ENCODE data around the gene SMIM36. TPM values are rescaled to one million over a fixed set of nuclear protein-coding genes. Genes with fewer than 3 reads are reported as not detected.

The SMIM36 gene
- total RNA-seq, 4 donors from 2014 or later, result not detected

DNA sequence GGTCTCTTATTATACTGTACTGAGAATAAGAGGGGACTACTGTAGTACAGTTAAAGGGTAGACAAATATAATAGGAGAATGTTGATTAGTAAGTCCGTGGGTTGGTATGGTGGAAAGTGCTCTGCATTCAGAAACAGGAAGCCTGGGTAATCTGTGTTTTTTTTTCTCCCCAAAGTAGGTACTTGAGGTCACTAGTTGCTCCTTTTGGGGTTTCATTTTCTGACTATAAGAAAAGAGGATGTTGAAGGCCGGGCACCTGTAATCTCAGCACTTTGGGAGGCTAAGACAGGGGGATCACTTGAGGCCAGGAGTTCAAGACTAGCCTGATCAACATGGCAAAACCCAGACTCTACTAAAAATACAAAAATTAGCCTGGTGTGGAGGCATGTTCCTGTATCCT is 47.7 kb downstream of the SMIM36 start:
- Histone ChIP-seq H3K27ac (no peak overlapping the region), H3K36me3 (no peaks in the 10 kb centered on the region), H3K27me3 (no peaks in the 10 kb centered on the region), H3K9me3 (no peaks in the 10 kb centered on the region), H3K4me3 (no peak overlapping the region), H3K4me1 (no peaks in the 10 kb centered on the region)
- in situ Hi-C loops (cut with MboI; ENCODE audit: low sequenced_read_pairs in 4 of 4), result no loop called here
- TF ChIP-seq POLR2A (IDR thresholded peaks at IDR 0.05), result no peak
- TF ChIP-seq, protein P1, sequence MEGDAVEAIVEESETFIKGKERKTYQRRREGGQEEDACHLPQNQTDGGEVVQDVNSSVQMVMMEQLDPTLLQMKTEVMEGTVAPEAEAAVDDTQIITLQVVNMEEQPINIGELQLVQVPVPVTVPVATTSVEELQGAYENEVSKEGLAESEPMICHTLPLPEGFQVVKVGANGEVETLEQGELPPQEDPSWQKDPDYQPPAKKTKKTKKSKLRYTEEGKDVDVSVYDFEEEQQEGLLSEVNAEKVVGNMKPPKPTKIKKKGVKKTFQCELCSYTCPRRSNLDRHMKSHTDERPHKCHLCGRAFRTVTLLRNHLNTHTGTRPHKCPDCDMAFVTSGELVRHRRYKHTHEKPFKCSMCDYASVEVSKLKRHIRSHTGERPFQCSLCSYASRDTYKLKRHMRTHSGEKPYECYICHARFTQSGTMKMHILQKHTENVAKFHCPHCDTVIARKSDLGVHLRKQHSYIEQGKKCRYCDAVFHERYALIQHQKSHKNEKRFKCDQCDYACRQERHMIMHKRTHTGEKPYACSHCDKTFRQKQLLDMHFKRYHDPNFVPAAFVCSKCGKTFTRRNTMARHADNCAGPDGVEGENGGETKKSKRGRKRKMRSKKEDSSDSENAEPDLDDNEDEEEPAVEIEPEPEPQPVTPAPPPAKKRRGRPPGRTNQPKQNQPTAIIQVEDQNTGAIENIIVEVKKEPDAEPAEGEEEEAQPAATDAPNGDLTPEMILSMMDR (IDR thresholded peaks at IDR 0.05 in 4 of 5, conservative IDR thresholded peaks at IDR 0.05 in 1 of 5), result no peak
- no peak for ATAC-seq
- intact Hi-C loops (cut with DNase I; ENCODE audit: low total_unique reads), result no loop called here
- no peak for DNase-seq

DNA sequence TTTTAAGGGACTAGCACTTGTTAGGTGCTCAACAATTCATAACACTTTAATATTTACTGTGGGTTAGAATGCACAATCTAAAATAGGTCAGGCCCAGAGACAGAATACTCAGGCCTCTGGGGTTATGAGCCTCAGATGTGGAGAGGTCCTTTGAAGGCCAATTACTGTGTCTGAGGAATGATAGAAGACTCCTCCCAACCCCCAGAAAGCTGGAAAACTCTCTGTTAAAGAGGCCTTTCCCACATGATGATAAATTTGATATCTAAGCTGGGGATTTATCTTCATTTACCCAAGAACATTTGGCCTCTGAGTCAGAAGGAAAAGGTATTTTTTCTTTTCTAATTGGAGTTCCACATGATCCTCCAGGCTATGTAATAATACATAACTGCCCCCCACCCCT is 48.5 kb downstream of the SMIM36 start:
- Histone ChIP-seq H3K27me3 (no peaks in the 10 kb centered on the region), H3K27ac (no peak overlapping the region), H3K36me3 (no peaks in the 10 kb centered on the region), H3K9me3 (no peaks in the 10 kb centered on the region), H3K4me1 (no peaks in the 10 kb centered on the region), H3K4me3 (no peak overlapping the region)
- intact Hi-C loops (cut with DNase I; ENCODE audit: low total_unique reads) (no loop called here), in situ Hi-C loops (cut with MboI; ENCODE audit: low sequenced_read_pairs in 4 of 4) (no loop called here)
- DNase-seq (no peak), ATAC-seq (no peak)
- TF ChIP-seq, protein P1 (IDR thresholded peaks at IDR 0.05 in 4 of 5, conservative IDR thresholded peaks at IDR 0.05 in 1 of 5), result no peak
- TF ChIP-seq POLR2A (IDR thresholded peaks at IDR 0.05), result no peak

DNA sequence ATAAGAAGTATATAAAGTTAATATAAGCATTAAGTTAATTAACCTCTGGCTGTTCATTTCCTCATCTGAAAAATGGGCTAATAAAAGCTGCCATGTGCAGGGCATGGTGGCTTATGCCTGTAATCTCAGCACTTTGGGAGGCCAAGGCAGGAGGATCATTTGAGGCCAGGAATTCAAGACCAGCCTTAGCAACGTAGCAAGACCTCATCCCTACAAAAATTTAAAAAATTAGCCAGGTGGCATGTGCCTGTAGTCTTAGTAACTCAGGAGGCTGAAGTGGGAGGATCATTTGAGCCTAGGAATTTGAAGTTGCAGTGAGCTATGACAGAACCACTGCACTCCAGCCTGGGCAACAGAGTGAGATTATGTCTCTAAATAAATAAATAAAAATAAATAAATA is 49.0 kb downstream of the SMIM36 start:
- no peaks in the 10 kb centered on the region for H3K4me1 ChIP-seq
- TF ChIP-seq POLR2A (IDR thresholded peaks at IDR 0.05), result no peak
- TF ChIP-seq, protein P1 (IDR thresholded peaks at IDR 0.05 in 4 of 5, conservative IDR thresholded peaks at IDR 0.05 in 1 of 5), result no peak
- no peaks in the 10 kb centered on the region for H3K36me3 ChIP-seq
- H3K27me3 ChIP-seq, result no peaks in the 10 kb centered on the region
- no peaks in the 10 kb centered on the region for H3K9me3 ChIP-seq
- intact Hi-C loops (cut with DNase I; ENCODE audit: low total_unique reads) (no loop called here), in situ Hi-C loops (cut with MboI; ENCODE audit: low sequenced_read_pairs in 4 of 4) (no loop called here)
- no peak overlapping the region for H3K4me3 ChIP-seq
- no peak overlapping the region for H3K27ac ChIP-seq
- DNase-seq, result no peak
- ATAC-seq, result no peak

DNA sequence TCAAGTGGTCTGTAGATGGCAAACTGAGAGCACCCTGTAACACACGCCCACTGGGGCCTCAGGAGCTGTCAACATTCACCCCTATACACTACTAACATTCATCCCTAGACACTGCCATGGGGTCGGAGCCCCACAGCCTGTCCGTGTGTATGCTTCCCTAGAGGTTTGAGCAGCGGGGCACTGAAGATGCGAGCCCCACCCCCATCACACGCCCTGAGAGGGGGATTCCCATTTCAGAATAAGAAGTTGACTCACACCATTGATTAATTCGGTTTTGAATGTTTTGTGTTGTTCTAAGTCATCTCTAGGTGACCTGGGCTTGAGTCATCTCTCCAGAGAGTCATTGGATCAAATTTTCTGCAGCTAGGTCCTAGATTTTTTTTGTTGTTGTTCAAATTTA is 52.3 kb downstream of the SMIM36 start:
- peaks cover 0 to 10% of the 10 kb centered on the region in 2 donors for H3K4me1 ChIP-seq
- no peaks in the 10 kb centered on the region for H3K27me3 ChIP-seq
- no peak for ATAC-seq
- TF ChIP-seq POLR2A (IDR thresholded peaks at IDR 0.05), result no peak
- TF ChIP-seq, protein P1 (IDR thresholded peaks at IDR 0.05 in 4 of 5, conservative IDR thresholded peaks at IDR 0.05 in 1 of 5), result no peak
- intact Hi-C loops (cut with DNase I; ENCODE audit: low total_unique reads), result no loop called here
- no peak for DNase-seq
- in situ Hi-C loops (cut with MboI; ENCODE audit: low sequenced_read_pairs in 4 of 4), result no loop called here
- H3K36me3 ChIP-seq, result no peaks in the 10 kb centered on the region
- no peak overlapping the region for H3K27ac ChIP-seq
- H3K4me3 ChIP-seq, result no peak overlapping the region
- no peaks in the 10 kb centered on the region for H3K9me3 ChIP-seq

DNA sequence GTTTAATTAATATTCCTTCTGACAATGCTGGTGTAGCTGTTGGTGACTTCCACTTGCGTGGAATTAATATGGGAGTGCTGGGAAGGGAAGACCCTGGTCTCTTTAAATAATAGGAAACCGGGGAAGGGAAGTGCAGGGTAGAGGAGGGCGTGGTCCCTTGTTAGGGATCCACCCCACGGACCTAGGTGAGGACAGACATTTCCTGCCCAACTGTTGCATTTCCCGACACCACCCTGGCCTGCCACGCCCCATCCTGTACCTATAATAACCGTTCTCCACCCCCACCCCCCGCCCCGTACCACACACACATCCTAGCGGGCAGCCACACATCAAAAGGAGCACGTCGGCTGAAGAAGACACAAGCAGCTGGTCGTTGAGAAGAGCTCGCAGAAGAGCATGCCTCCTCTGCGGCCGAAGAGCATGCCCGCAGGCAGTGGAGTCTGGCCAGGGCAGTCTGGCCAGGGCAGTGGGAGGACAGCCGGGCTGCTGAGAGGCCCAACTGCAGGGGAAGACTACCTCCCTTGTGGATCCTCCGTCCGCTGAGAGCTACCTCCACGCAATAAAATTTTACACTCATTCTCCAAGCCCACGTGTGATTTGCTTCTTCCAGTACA is 52.9 kb downstream of the SMIM36 start:
- Histone ChIP-seq H3K4me3 (no peak overlapping the region), H3K9me3 (no peaks in the 10 kb centered on the region), H3K27me3 (no peaks in the 10 kb centered on the region), H3K36me3 (no peaks in the 10 kb centered on the region), H3K4me1 (peaks cover 0 to 10% of the 10 kb centered on the region in 2 donors), H3K27ac (no peak overlapping the region)
- DNase-seq (no peak), ATAC-seq (no peak)
- TF ChIP-seq, protein P1 (IDR thresholded peaks at IDR 0.05 in 4 of 5, conservative IDR thresholded peaks at IDR 0.05 in 1 of 5), result no peak
- TF ChIP-seq POLR2A (IDR thresholded peaks at IDR 0.05), result no peak
- in situ Hi-C loops (cut with MboI; ENCODE audit: low sequenced_read_pairs in 4 of 4), result no loop called here
- intact Hi-C loops (cut with DNase I; ENCODE audit: low total_unique reads), result no loop called here
